Measurements from ENCODE around the gene EPHA6.

- no peak for TF ChIP-seq POLR2A (IDR thresholded peaks at IDR 0.05; ENCODE audit: low read length)
- no peak for TF ChIP-seq GATA1 (IDR thresholded peaks at IDR 0.05; ENCODE audit: low read depth, low read length)
Observed at GRCh38 chr3:97504463-97504862, 690.1 kb downstream of the EPHA6 start.

Measured in erythroblast (primary cell).